SJSA1 (cell line): ENCODE measurements around the gene EIF5A2. TPM values are rescaled to one million over a fixed set of nuclear protein-coding genes. Genes with fewer than 3 reads are reported as not detected.

Experiments used
- DNase-seq, 2 experiments: peaks; one replicate each; pipeline ENCODE4 v3.0.0-alpha.2; 2015 to 2020; ENCODE audit warnings: low spot score in 2 of 2, low read depth in 1 of 2
- H3K27ac ChIP-seq: fragments of 250-450 bp; sonication (Bioruptor Pico); 2 replicates; pipeline ENCODE4 v1.5.1; 2020; ENCODE audit warnings: mild to moderate bottlenecking, moderate library complexity
- H3K27me3 ChIP-seq: fragments of 250-450 bp; sonication (Bioruptor Pico); replicated peaks from 2 replicates; pipeline ENCODE4 v1.5.1; 2020; ENCODE audit warnings: mild to moderate bottlenecking, moderate library complexity
- H3K36me3 ChIP-seq: fragments of 250-450 bp; sonication (Bioruptor Pico); 2 replicates; pipeline ENCODE4 v1.5.1; 2020; ENCODE audit warnings: mild to moderate bottlenecking
- H3K4me1 ChIP-seq: fragments of 250-450 bp; sonication (Bioruptor Pico); replicated peaks from 2 replicates; pipeline ENCODE4 v1.6.1; 2021; ENCODE audit warnings: mild to moderate bottlenecking
- H3K4me3 ChIP-seq: fragments of 250-450 bp; sonication (Bioruptor Pico); 2 replicates; pipeline ENCODE4 v1.5.1; 2020; ENCODE audit warnings: mild to moderate bottlenecking
- H3K9me3 ChIP-seq: fragments of 250-450 bp; sonication (Bioruptor Pico); replicated peaks from 2 replicates; pipeline ENCODE4 v1.5.1; 2020; ENCODE audit warnings: mild to moderate bottlenecking
- total RNA-seq: library from RNA; depleted of rRNA; stranded (reverse); fragments of >200 nt; shearing (Covaris generic); gene quantifications from 2 replicates; pipeline ENCODE4 v1.2.3, GENCODE V29; 2014; rRNA removed

EIF5A2 gene
- total RNA-seq, 1 experiment from 2014 or later: 12.2 TPM

DNA sequence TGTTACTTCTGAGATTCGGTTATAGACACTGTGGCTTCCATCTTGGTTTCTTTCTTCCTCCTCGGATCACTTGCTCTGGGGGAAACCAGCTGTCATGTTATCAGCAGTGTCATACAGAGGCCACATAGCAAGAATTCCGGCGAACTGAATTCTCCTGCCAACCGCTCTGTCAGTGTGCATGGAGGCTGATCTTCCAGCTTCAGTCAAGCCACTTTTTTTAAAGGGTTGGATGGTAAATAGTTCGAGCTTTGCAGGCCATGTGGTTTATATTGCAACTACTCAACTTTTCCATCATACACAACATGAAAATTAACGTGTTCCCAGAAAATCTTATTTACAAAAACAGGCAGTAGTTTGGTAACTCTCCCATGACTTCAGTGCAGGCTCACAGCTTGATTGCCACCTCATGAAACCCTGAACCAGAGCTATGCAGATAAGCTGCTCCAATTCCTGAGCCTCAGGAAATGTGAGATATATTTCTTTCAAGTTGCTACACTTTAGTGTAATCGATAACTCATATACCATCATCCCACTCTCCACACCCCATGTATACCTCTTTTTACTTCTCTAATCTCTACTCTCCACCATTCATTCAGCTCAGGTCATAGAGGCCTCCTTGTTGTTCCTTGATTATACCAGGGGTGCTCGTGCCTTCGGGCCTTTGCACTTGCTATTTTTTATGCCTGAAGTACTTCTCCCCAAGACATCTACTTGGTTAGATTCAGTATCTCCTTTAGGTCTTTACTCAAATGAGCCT, 45.6 kb downstream of the EIF5A2 start:
- Histone ChIP-seq H3K4me1 (peaks cover 8% of the 10 kb centered on the region; the same call in 1 of the 2 replicates), H3K9me3 (no peaks in the 10 kb centered on the region), H3K4me3 (no peak overlapping the region), H3K27me3 (no peaks in the 10 kb centered on the region), H3K27ac (no peak overlapping the region), H3K36me3 (peaks cover 31% of the 10 kb centered on the region)
- no peak for DNase-seq

- Histone ChIP-seq H3K27me3 (no peaks in the 10 kb centered on the region), H3K4me3 (no peak overlapping the region), H3K36me3 (no peaks in the 10 kb centered on the region), H3K27ac (no peak overlapping the region), H3K4me1 (no peaks in the 10 kb centered on the region), H3K9me3 (no peaks in the 10 kb centered on the region)
- no peak for DNase-seq
Measured at GRCh38 chr3:170858599-170858998, 49.8 kb downstream of the EIF5A2 start.

- no peaks in the 10 kb centered on the region for H3K4me1 ChIP-seq
- H3K36me3 ChIP-seq: no peaks in the 10 kb centered on the region
- no peaks in the 10 kb centered on the region for H3K9me3 ChIP-seq
- H3K27ac ChIP-seq: no peak overlapping the region
- no peaks in the 10 kb centered on the region for H3K27me3 ChIP-seq
- no peak for DNase-seq
- no peak overlapping the region for H3K4me3 ChIP-seq
Measured at GRCh38 chr3:170852324-170852723, 56.1 kb downstream of the EIF5A2 start.

DNA sequence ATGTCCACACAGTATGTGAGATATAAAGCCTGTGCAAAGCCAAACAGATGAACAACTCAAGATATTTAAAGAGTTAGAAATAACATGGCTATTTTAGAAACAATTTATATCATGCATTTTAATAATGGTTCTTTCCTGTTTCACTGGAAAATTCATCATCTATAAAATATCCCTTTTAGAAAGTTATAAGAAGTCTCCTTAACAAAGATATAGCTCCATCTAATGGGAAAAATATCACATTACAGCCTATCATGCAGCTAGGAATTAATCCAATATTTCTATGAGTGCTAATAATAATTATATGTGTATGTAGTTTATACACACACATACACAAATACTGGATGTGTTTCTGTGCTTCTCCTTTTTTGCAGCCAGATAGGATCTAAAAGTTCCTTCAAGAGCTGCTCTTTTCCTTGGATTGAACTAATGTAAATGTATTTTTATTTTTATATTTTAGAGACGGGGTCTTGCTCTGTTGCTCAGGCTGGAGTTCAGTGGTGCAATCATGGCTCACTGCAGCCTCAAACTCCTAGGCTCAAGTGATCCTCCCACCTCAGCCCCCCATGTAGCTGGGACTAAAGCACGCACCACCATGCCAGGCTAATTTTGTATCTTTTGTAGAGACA, 60.0 kb downstream of the EIF5A2 start:
- no peak for DNase-seq
- no peak overlapping the region for H3K27ac ChIP-seq
- H3K36me3 ChIP-seq: no peaks in the 10 kb centered on the region
- no peak overlapping the region for H3K4me3 ChIP-seq
- no peaks in the 10 kb centered on the region for H3K9me3 ChIP-seq
- H3K27me3 ChIP-seq: no peaks in the 10 kb centered on the region
- no peaks in the 10 kb centered on the region for H3K4me1 ChIP-seq

GRCh38 chr3:170844377-170844776, 64.1 kb downstream of the EIF5A2 start:
- Histone ChIP-seq H3K27ac (no peak overlapping the region), H3K4me3 (no peak overlapping the region), H3K4me1 (no peaks in the 10 kb centered on the region)

DNA sequence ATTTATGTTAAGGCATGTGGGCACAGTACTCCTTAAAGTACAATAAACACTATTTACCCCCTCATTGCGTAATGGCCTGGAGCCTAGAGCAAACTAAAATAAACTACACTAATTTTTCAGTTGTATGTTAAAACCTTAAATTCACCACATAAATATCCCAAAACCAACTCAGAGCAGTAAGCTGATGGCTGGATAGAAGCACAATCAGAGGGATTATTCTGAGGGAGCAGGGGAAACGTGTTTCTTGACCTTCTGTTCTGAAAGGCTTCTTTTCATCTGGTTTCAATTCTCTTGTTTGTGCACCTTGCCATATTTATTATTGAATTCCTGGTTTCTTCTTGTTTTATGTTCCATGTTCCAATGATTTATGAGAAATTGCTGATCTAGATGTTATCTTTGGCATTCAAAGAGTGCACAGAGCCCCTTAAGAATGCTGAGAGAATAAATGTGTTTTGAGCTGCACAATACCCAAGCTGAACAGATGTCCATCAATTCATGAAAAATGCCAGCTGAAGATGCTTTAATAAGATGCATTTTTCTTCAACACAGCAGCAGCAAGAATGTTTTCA, 68.1 kb downstream of the EIF5A2 start:
- H3K27me3 ChIP-seq: no peaks in the 10 kb centered on the region
- H3K9me3 ChIP-seq: no peaks in the 10 kb centered on the region
- no peaks in the 10 kb centered on the region for H3K4me1 ChIP-seq
- DNase-seq: no peak
- H3K27ac ChIP-seq: no peak overlapping the region
- no peaks in the 10 kb centered on the region for H3K36me3 ChIP-seq
- H3K4me3 ChIP-seq: no peak overlapping the region

More at GRCh38 chr3:170844377-170844776, 64.1 kb downstream of the EIF5A2 start:
- Histone ChIP-seq H3K9me3 (no peaks in the 10 kb centered on the region), H3K27me3 (no peaks in the 10 kb centered on the region), H3K36me3 (no peaks in the 10 kb centered on the region)
- no peak for DNase-seq

DNA sequence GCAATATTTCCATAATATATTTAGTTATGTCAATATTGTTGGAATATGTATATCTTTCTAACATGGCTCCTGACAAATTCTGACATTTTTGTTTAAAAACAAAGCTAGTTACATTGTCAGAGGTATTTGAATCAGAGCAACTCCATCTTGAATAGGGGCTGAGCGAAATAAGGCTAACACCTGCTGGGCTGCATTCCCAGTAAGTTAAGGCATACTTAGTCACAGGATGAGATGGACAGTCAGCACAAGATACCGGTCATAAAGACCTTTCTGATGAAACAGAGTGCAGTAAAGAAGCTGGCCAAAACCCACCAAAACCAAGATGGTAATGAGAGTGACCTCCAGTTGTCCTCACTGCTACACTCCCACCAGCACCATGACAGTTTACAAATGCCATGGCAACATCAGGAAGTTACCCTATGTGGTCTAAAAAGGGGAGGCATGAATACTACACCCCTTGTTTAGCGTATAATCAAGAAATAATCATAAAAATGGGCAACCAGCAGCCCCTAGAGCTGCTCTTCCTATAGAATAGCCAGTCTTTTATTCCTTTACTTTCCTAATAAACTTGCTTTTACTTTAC, 68.8 kb downstream of the EIF5A2 start:
- Histone ChIP-seq H3K4me3 (no peak overlapping the region), H3K36me3 (no peaks in the 10 kb centered on the region), H3K27me3 (no peaks in the 10 kb centered on the region), H3K9me3 (no peaks in the 10 kb centered on the region), H3K4me1 (no peaks in the 10 kb centered on the region), H3K27ac (no peak overlapping the region)
- no peak for DNase-seq

Other genes starting within 250 kb of the EIF5A2 start
- gene RPL22L1, start 38.4 kb downstream of the EIF5A2 start, total RNA-seq: 5.4 and 38.9 TPM in 2 replicates
- gene SLC2A2, start 118.1 kb upstream of the EIF5A2 start, total RNA-seq: not detected in 2 replicates